Activated B cell treated with CpG ODN at 0.5 μM for 24 hours (primary cell): ENCODE results near the gene FBXW8. TPM values are rescaled to one million over a fixed set of nuclear protein-coding genes. Genes with fewer than 3 reads are reported as not detected.

Experiments
- ATAC-seq: fragments of 200-7000 bp; cut with Tn5 transposase; one replicate; pipeline ENCODE4 v1.10.0; 2021; ENCODE audit warnings: low read depth, mild to moderate bottlenecking, moderate library complexity
- CTCF ChIA-PET: fragments of 350-600 bp; sonication (Branson Sonifier 250); formaldehyde crosslinking; loops from one replicate; lab custom pipeline; 2021; ENCODE audit warnings: antibody characterized with exemption; lab: Charles Lee
- POLR2A ChIA-PET: fragments of 350-600 bp; sonication (Branson Sonifier 250); formaldehyde crosslinking; loops from one replicate; lab custom pipeline; 2021; ENCODE audit warnings: antibody characterized with exemption; lab: Charles Lee
- DNase-seq: peaks from one replicate; pipeline ENCODE4 v3.0.0; 2022
- H3K27ac Mint-ChIP-seq: one replicate; pipeline ENCODE4 v1.8.0; 2020; ENCODE audit warnings: mixed read lengths
- H3K27me3 Mint-ChIP-seq: one replicate; pipeline ENCODE4 v1.8.0; 2021; ENCODE audit warnings: mixed read lengths
- H3K36me3 Mint-ChIP-seq: one replicate; pipeline ENCODE4 v1.8.0; 2021; ENCODE audit warnings: low read depth, mixed read lengths
- H3K4me1 Mint-ChIP-seq: one replicate; pipeline ENCODE4 v1.8.0; 2021; ENCODE audit warnings: mixed read lengths
- H3K4me3 Mint-ChIP-seq: one replicate; pipeline ENCODE4 v1.8.0; 2020; ENCODE audit warnings: mild to moderate bottlenecking, mixed read lengths
- H3K9me3 Mint-ChIP-seq: one replicate; pipeline ENCODE4 v1.8.0; 2020; ENCODE audit warnings: mixed read lengths
- intact Hi-C: fragments of 100-400 bp; cut with micrococcal nuclease; formaldehyde crosslinking; loops from one replicate; pipeline ENCODE4 v1.15.1; 2024
- total RNA-seq: library from RNA; stranded (reverse); gene quantifications from 2 replicates; pipeline ENCODE4 v1.2.3, GENCODE V29; 2022
- TF ChIP-seq, protein P1 (sequence below): fragments of 200-600 bp; IDR thresholded peaks from one replicate; pipeline ENCODE4 v1.8.0; 2022; ENCODE audit warnings: antibody characterized with exemption, mild to moderate bottlenecking

The FBXW8 gene
- total RNA-seq, 1 donor from 2014 or later = 17.6 TPM

DNA sequence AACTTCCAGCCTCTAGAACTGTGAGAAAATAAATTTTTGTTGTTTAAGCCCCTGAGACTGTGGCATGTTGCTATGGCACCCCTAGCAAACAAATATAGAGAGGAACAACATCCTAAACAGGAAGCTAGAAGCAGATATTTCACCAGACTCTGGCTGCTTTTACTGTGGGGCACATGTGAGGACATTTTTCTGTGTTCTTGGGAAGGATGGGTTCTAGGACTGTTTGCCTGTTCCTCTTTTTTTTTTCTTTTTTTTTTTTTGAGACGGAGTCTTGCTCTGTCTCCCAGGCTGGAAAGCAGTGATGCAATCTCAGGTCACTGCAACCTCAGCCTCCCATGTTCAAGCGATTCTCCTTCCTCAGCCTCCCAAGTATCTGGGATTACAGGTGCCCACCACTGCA is 25.3 kb upstream of the FBXW8 start:
- Mint-ChIP-seq H3K4me3 (no peak overlapping the region), H3K36me3 (no peaks in the 10 kb centered on the region), H3K27me3 (peaks cover 18% of the 10 kb centered on the region), H3K4me1 (peaks cover 23% of the 10 kb centered on the region), H3K27ac (no peak overlapping the region), H3K9me3 (no peaks in the 10 kb centered on the region)
- no peak for DNase-seq
- intact Hi-C loops = no loop called here
- TF ChIP-seq, protein P1, sequence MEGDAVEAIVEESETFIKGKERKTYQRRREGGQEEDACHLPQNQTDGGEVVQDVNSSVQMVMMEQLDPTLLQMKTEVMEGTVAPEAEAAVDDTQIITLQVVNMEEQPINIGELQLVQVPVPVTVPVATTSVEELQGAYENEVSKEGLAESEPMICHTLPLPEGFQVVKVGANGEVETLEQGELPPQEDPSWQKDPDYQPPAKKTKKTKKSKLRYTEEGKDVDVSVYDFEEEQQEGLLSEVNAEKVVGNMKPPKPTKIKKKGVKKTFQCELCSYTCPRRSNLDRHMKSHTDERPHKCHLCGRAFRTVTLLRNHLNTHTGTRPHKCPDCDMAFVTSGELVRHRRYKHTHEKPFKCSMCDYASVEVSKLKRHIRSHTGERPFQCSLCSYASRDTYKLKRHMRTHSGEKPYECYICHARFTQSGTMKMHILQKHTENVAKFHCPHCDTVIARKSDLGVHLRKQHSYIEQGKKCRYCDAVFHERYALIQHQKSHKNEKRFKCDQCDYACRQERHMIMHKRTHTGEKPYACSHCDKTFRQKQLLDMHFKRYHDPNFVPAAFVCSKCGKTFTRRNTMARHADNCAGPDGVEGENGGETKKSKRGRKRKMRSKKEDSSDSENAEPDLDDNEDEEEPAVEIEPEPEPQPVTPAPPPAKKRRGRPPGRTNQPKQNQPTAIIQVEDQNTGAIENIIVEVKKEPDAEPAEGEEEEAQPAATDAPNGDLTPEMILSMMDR = no peak
- POLR2A ChIA-PET = interaction anchor here (0.7 kb wide), 1 partner anchor 173 kb away, joined by 3 read pairs; no protein-coding TSS in a partner anchor
- no peak for ATAC-seq
- CTCF ChIA-PET = no interaction called here

DNA sequence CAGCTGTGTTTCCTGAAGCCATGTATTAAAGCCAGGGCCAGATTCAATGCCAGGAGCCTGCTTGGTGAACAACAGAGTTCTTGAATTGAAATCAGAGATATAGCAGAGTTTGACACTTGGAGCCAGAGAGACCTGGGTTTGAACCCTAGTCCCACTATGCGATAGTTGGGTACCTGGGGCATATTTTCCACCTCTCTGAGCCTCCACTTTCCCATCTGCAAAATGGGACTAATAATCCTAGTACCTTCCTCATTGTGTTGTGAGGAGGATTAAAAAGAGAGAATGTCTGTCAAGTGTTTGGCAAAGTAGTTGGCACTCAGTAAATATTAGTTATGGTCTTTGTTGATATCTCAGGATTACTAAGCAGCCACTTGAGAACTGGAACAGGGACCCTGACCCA is 23.5 kb upstream of the FBXW8 start:
- POLR2A ChIA-PET = no interaction called here
- CTCF ChIA-PET = no interaction called here

DNA sequence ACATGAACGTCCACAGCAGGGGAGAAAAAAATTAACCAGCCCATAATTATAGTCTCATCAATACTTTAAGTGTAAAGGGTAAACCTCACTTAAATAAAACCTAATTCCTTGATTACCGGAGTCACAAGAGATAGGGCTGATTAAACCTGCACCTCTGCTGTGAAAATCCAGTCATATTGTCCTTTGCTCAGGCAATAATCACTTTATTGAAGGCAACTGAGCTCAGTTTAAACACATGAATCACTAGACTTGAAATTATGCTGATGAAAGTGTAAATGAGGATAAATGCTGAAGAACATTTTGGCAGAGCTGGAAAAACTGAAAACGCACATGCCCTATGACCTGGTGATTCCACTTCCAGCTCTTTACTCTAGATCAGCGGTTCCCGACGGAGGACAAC is 22.9 kb upstream of the FBXW8 start:
- Mint-ChIP-seq H3K27me3 (peaks cover 12% of the 10 kb centered on the region), H3K27ac (no peak overlapping the region), H3K4me3 (no peak overlapping the region), H3K36me3 (no peaks in the 10 kb centered on the region), H3K9me3 (no peaks in the 10 kb centered on the region), H3K4me1 (peaks cover 7% of the 10 kb centered on the region)
- ChIA-PET CTCF (no interaction called here), POLR2A (no interaction called here)
- intact Hi-C loops = no loop called here
- TF ChIP-seq, protein P1 = no peak
- ATAC-seq (no peak), DNase-seq (no peak)

More for the DNA sequence above, 23.5 kb upstream of the FBXW8 start:
- DNase-seq (no peak), ATAC-seq (no peak)
- Mint-ChIP-seq H3K9me3 (no peaks in the 10 kb centered on the region), H3K4me3 (no peak overlapping the region), H3K27me3 (peaks cover 16% of the 10 kb centered on the region), H3K36me3 (no peaks in the 10 kb centered on the region), H3K4me1 (peaks cover 13% of the 10 kb centered on the region), H3K27ac (no peak overlapping the region)
- intact Hi-C loops = no loop called here
- TF ChIP-seq, protein P1 = no peak

DNA sequence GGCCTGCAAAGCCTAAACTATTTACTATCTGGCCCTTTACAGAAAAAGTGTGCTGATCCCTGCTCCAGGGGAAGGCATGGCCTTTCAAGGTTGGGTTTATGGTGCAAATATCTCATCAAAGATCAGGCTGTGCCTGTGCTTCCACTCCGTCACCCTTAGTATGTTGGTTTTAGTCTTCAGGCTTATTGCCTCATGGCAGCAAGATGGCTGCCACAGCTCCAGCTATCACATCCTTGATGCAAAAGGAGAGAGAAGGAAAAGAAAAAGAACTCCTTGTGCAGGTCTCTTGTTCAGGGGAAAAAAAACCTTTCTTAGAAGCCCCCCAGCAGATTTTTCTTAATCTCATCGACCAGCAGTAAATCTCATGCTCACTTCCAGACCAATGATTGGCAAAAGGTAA is 20.4 kb upstream of the FBXW8 start:
- TF ChIP-seq, protein P1 = no peak
- no peak for DNase-seq
- ChIA-PET CTCF (no interaction called here), POLR2A (no interaction called here)
- Mint-ChIP-seq H3K27ac (no peak overlapping the region), H3K9me3 (no peaks in the 10 kb centered on the region), H3K4me1 (peaks cover 4% of the 10 kb centered on the region), H3K4me3 (no peak overlapping the region), H3K27me3 (peaks cover 11% of the 10 kb centered on the region), H3K36me3 (no peaks in the 10 kb centered on the region)
- intact Hi-C loops = no loop called here
- no peak for ATAC-seq

DNA sequence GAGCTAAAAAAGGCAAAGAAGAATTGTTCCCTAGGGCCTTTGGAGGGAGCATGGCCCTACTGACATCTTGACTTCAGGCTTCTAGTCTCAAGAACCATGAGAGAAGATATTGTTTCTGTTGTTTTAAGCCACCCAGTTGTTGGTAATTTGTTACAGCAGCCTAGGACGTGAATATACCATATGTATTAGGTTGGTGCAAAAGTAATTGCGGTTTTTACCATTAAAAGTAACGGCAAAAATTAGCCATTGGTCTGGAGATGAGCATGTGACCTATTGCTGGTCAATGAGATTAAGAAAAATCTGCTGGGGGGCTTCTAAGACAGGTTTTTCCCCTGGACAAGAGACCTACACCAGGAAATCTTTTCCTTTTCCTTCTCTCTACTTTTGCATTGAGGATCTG is 19.7 kb upstream of the FBXW8 start:
- ChIA-PET POLR2A (interaction anchor here (0.6 kb wide), 1 partner anchor 620 kb away, joined by 3 read pairs; no protein-coding TSS in a partner anchor), CTCF (no interaction called here)
- Mint-ChIP-seq H3K4me3 (no peak overlapping the region), H3K27ac (no peak overlapping the region), H3K9me3 (no peaks in the 10 kb centered on the region), H3K36me3 (no peaks in the 10 kb centered on the region), H3K27me3 (peaks cover 14% of the 10 kb centered on the region), H3K4me1 (no peaks in the 10 kb centered on the region)
- ATAC-seq (no peak), DNase-seq (no peak)
- intact Hi-C loops = no loop called here
- TF ChIP-seq, protein P1 = no peak
